CD4-positive, alpha-beta T cell (primary cell): ENCODE measurements around the gene ATP1B2. TPM values are rescaled to one million over a fixed set of nuclear protein-coding genes. Genes with fewer than 3 reads are reported as not detected.

ENCODE experiments used
- ATAC-seq: fragments of 200-7000 bp; cut with Tn5 transposase; one replicate; pipeline ENCODE4 v1.10.0; 2022; ENCODE audit warnings: mild to moderate bottlenecking; ENCODE audit not compliant: poor library complexity
- CTCF ChIA-PET: fragments of 350-600 bp; sonication (Branson Sonifier 250); formaldehyde crosslinking; loops from one replicate; lab custom pipeline; 2021; ENCODE audit warnings: antibody characterized with exemption, inconsistent platforms; lab: Charles Lee
- POLR2A ChIA-PET: fragments of 350-600 bp; sonication (Branson Sonifier 250); formaldehyde crosslinking; loops from one replicate; lab custom pipeline; 2021; ENCODE audit warnings: antibody characterized with exemption, inconsistent platforms; lab: Charles Lee
- DNase-seq, 14 experiments: peaks; one replicate each; pipeline ENCODE4 v3.0.0-alpha.2; 2013 to 2020; ENCODE audit warnings: mixed read lengths in 2 of 14
- H3K27ac ChIP-seq, 2 donors: one replicate each; pipeline versions ENCODE4 v1.5.1 to v1.7.0; 2013; ENCODE audit warnings: low read length in 2 of 2, low read depth in 1 of 2, mild to moderate bottlenecking in 1 of 2
- H3K27me3 ChIP-seq, 2 experiments: 1 replicate in 1 of 2; 2 replicates in 1 of 2; pipeline versions ENCODE4 v1.6.1 to v1.7.0; 2013; ENCODE audit warnings: low read length in 2 of 2, control low read depth in 1 of 2, mild to moderate bottlenecking in 1 of 2, moderate library complexity in 1 of 2; ENCODE audit not compliant: insufficient read depth in 2 of 2, control insufficient read depth in 1 of 2
- H3K36me3 ChIP-seq: one replicate; pipeline ENCODE4 v1.6.1; 2013; ENCODE audit warnings: low read length, control low read depth; ENCODE audit not compliant: insufficient read depth
- H3K4me1 ChIP-seq: one replicate; pipeline ENCODE4 v1.6.1; 2013; ENCODE audit warnings: low read length, control low read depth; ENCODE audit not compliant: insufficient read depth
- H3K4me3 ChIP-seq: one replicate; pipeline ENCODE4 v1.5.1; 2013; ENCODE audit warnings: mild to moderate bottlenecking, low read length, moderate library complexity
- H3K9me3 ChIP-seq, 2 experiments: 1 replicate in 1 of 2; 2 replicates in 1 of 2; pipeline versions ENCODE4 v1.6.1 to v1.7.0; 2013; ENCODE audit warnings: low read length in 2 of 2, mild to moderate bottlenecking in 2 of 2, control low read depth in 1 of 2, moderate library complexity in 1 of 2; ENCODE audit not compliant: control insufficient read depth in 1 of 2, insufficient read depth in 1 of 2
- H3K27ac Mint-ChIP-seq: one replicate; pipeline ENCODE4 v1.8.0; 2020; ENCODE audit warnings: mixed read lengths
- H3K27me3 Mint-ChIP-seq: one replicate; pipeline ENCODE4 v1.8.0; 2021; ENCODE audit warnings: mixed read lengths
- H3K36me3 Mint-ChIP-seq: one replicate; pipeline ENCODE4 v1.8.0; 2021; ENCODE audit warnings: low read depth, mixed read lengths
- H3K4me1 Mint-ChIP-seq: one replicate; pipeline ENCODE4 v1.8.0; 2021; ENCODE audit warnings: low read depth, mixed read lengths
- H3K4me3 Mint-ChIP-seq: one replicate; pipeline ENCODE4 v1.8.0; 2020; ENCODE audit warnings: mild to moderate bottlenecking, mixed read lengths
- H3K9me3 Mint-ChIP-seq: one replicate; pipeline ENCODE4 v1.8.0; 2020; ENCODE audit warnings: mixed read lengths
- intact Hi-C, 2 experiments: fragments of 100-400 bp; cut with DNase I in 1 of 2; cut with micrococcal nuclease in 1 of 2; formaldehyde crosslinking; loops; one replicate each; pipeline versions ENCODE4 v1.15.1 to v1.9.0; 2023 to 2025; cut with DNase I, micrococcal nuclease
- total RNA-seq, 174 experiments: library from RNA in 2 of 174; stranded (reverse) in 2 of 174; gene quantifications; one replicate each; pipeline ENCODE4 v1.2.3 and lab custom pipeline; 2021 to 2026
- TF ChIP-seq, protein P1 (sequence below): fragments of 200-600 bp; IDR thresholded peaks from one replicate; pipeline ENCODE4 v1.8.0; 2022; ENCODE audit warnings: antibody characterized with exemption, mild to moderate bottlenecking

The ATP1B2 gene
- total RNA-seq, 2 experiments from 2014 or later = 0.17 to 0.69 TPM

DNA sequence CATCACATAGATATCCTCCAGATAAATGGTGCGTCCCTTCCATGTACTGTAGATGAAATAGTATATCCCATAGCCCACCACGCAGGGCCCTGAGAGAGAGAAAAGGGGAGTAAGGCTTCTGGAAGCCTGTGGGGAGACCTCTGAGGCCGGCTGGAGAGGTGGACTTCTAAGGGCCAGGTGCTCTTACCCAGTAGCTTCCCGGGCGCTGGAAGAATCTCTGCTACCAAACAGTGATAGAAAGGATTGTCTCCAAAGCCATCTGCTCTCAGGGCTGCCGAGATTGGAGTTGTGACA, 23.8 kb upstream of the ATP1B2 start:
- Mint-ChIP-seq H3K27ac (peak overlapping the region; percentile 82), H3K27me3 (no peaks in the 10 kb centered on the region), H3K9me3 (no peaks in the 10 kb centered on the region), H3K4me1 (peaks cover 20% of the 10 kb centered on the region), H3K36me3 (peaks cover 13% of the 10 kb centered on the region), H3K4me3 (peak overlapping the region; percentile 95)
- H3K9me3 ChIP-seq = no peaks in the 10 kb centered on the region
- peak overlapping the region; percentile 95 for H3K4me3 ChIP-seq
- intact Hi-C loops = no loop called here
- H3K27me3 ChIP-seq = no peaks in the 10 kb centered on the region
- ChIA-PET CTCF (interaction anchor here (1.1 to 1.9 kb wide), 4 partner anchors 12 to 61 kb away, joined by 3 to 16 read pairs (median 8); partner anchors contain the start of genes FXR2, MPDU1 and TP53), POLR2A (interaction anchor here (0.7 to 3.5 kb wide), 10 partner anchors 10 to 290 kb away, joined by 3 to 119 read pairs (median 6); partner anchors contain the start of genes ACAP1, ATP1B2, FXR2 and MPDU1)
- no peaks in the 10 kb centered on the region for H3K36me3 ChIP-seq
- peaks cover 21% of the 10 kb centered on the region for H3K4me1 ChIP-seq
- TF ChIP-seq, protein P1, sequence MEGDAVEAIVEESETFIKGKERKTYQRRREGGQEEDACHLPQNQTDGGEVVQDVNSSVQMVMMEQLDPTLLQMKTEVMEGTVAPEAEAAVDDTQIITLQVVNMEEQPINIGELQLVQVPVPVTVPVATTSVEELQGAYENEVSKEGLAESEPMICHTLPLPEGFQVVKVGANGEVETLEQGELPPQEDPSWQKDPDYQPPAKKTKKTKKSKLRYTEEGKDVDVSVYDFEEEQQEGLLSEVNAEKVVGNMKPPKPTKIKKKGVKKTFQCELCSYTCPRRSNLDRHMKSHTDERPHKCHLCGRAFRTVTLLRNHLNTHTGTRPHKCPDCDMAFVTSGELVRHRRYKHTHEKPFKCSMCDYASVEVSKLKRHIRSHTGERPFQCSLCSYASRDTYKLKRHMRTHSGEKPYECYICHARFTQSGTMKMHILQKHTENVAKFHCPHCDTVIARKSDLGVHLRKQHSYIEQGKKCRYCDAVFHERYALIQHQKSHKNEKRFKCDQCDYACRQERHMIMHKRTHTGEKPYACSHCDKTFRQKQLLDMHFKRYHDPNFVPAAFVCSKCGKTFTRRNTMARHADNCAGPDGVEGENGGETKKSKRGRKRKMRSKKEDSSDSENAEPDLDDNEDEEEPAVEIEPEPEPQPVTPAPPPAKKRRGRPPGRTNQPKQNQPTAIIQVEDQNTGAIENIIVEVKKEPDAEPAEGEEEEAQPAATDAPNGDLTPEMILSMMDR = no peak
- ATAC-seq (no peak), DNase-seq (no peak)
- H3K27ac ChIP-seq = peak overlapping the region in 1 of 2 donors; percentile 67

DNA sequence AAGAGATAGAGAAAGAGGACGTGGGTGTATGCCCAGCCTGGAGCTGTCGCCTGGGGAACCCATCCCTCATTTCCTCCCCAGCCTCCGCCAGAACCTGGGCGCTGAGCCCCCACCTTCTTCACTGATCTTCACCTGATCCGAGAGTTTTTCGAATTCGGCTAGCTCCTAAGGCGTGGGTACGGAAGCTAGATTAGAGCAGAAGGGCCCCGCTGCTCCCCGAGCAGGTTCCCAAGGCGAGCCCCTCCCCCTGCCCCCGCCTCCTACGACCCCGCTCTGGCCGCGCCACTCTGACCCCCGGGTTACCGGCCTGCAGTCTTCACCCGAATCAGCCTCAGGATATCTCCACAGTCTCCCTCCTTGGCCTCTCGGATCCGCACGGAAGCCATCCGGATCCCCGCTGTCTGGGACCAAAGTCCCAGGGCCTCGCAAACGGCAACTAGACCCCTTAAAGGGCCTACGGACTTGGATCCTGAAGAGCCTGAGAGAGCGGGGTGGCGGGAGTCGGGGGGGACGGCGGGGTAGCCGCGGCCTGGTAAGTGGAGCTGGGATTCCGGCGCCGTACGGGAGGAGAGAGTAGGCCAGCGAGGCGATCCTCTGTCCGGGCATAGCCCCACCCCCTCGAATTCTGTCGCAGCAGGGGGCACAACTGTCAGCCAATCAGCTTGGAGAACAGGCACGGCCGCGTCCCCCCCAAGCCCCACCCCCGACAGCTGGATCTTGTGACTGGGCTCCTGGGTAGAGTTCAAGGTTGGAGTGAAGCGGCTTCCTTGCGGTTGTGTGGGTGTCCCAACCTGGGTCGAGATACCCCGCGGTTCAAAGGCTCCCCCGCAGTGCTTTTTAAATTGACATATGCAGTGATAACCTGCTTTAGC, 23.2 kb upstream of the ATP1B2 start, which contains the start of gene SAT2:
Gene SAT2, minus strand, starts transcription at position 572 of the 872 bp plus-strand sequence. Its CDS starts 186 bp downstream, at position 386.
- Mint-ChIP-seq H3K9me3 (no peaks in the 10 kb centered on the region), H3K27ac (peak within 1 kb of the TSS; percentile 82), H3K27me3 (no peaks in the 10 kb centered on the region), H3K4me3 (peak within 1 kb of the TSS; percentile 95), H3K4me1 (peaks cover 20% of the 10 kb centered on the region), H3K36me3 (peaks cover 13% of the 10 kb centered on the region)
- peak; percentile 84 for ATAC-seq
- Histone ChIP-seq H3K4me1 (peaks cover 21% of the 10 kb centered on the region), H3K36me3 (no peaks in the 10 kb centered on the region), H3K9me3 (no peaks in the 10 kb centered on the region), H3K27ac (peak within 1 kb of the TSS; percentile 67 to 72), H3K4me3 (peak within 1 kb of the TSS; percentile 95), H3K27me3 (no peaks in the 10 kb centered on the region)
- peak; percentile 66 to 93 (median 81) for DNase-seq
- intact Hi-C loops = no loop called here
- ChIA-PET POLR2A (interaction anchor here (0.6 to 3.5 kb wide), 26 partner anchors 8 to 592 kb away, joined by 3 to 119 read pairs (median 4); partner anchors contain the start of genes ACAP1, ATP1B2, CTDNEP1 and FXR2), CTCF (interaction anchor here (0.6 to 1.9 kb wide), 6 partner anchors 10 to 363 kb away, joined by 3 to 16 read pairs (median 4); partner anchors contain the start of genes FXR2, MPDU1 and TP53)
- TF ChIP-seq, protein P1 = no peak

DNA sequence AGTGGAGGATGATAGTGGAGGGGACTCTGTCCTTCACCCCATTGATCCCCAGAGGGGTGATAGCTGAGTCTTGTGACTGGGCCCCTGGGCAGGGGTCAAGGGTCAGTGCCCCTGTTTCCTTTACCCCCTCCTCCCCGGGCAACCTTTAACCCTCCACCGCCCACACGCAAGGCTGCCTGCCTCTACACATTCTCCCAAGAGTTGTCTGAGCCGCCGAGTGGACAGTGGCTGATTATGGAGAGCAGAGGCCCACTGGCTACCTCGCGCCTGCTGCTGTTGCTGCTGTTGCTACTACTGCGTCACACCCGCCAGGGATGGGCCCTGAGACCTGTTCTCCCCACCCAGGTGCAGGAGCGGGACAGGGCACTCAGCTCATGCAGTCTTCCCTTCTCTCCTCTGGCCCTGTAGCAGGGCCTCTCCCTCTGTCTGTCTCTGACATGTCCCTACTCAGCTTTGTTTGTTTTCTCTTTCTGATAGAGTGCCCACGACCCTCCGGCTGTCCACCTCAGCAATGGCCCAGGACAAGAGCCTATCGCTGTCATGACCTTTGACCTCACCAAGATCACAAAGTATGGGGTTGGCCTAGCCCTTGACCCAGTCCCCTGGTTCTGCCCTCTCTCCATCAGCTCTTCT, 20.7 kb upstream of the ATP1B2 start, which contains the start of gene SHBG:
Gene SHBG, plus strand, starts transcription at position 197 of the 633 bp plus-strand sequence. Its CDS starts 38 bp downstream, at position 235.
- POLR2A ChIA-PET = interaction anchor here (1.4 to 2.0 kb wide), 2 partner anchors 56 to 57 kb away, joined by 7 to 10 read pairs; partner anchors contain the start of gene TP53
- H3K27me3 Mint-ChIP-seq = no peaks in the 10 kb centered on the region
- no peaks in the 10 kb centered on the region for H3K9me3 Mint-ChIP-seq
- H3K27ac Mint-ChIP-seq = no peak within 1 kb of the TSS
- Histone ChIP-seq H3K4me3 (no peak within 1 kb of the TSS), H3K27ac (no peak within 1 kb of the TSS), H3K9me3 (no peaks in the 10 kb centered on the region), H3K36me3 (no peaks in the 10 kb centered on the region), H3K27me3 (no peaks in the 10 kb centered on the region), H3K4me1 (peaks cover 21% of the 10 kb centered on the region)
- peaks cover 13% of the 10 kb centered on the region for H3K36me3 Mint-ChIP-seq
- H3K4me1 Mint-ChIP-seq = peaks cover 20% of the 10 kb centered on the region
- DNase-seq (no peak), ATAC-seq (no peak)
- intact Hi-C loops = loop anchor here in 1 of 2 experiments (5.0 kb wide), 1 partner anchor 57 kb away; the partner anchor contains the start of genes TP53 and WRAP53
- TF ChIP-seq, protein P1 = no peak
- CTCF ChIA-PET = no interaction called here
- H3K4me3 Mint-ChIP-seq = peak within 1 kb of the TSS; percentile 72
